SKM-1 (cell line): ENCODE data around the gene EXOC6.
"Not testable (repeated sequence)": the region's sequence is repeated elsewhere in the genome, so short reads cannot be mapped to it uniquely, and the experiment has no call there.

Experiments
- DNase-seq: peaks from one replicate; lab custom pipeline; 2025; ENCODE audit not compliant: unreplicated experiment; lab: John Stamatoyannopoulos, UW

EXOC6 gene

DNA sequence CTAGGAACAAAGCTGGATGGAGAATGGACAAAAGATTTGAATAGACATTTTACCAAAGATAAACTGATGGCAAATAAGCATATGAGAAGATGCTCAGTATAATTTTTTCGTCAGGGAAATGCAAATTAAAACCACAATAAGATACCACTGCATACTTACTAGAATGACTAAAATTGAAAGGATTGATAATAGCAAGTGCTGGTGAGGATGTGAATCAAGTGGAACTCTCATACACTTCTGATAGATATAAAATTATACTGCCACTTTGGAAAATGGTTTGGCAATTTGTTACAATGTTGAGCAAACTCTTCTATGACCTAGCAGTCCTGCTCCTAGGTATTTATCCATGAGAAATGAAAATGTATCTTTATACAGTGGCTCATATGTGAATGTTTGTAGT is 83.3 kb downstream of the EXOC6 start:
- DNase-seq, result no peak

DNA sequence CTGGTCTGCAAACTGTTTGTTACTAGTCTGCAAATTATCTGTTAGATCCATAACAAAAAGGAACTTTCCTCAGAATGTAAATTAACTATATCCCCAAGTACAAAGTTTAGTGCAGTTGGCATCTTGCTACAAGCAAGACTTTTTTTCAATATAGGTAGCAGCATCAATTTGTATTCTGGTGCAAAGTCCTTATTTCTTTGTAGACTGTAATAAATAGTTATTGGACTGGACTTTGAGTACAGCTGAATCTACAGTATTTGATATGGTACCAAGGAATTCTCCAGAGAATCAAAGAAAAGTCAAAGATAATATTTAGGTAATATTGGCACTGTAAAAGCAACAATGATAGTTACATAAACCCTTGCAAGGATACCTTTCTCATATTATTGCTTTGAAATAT is 89.6 kb downstream of the EXOC6 start:
- DNase-seq, result no peak

DNA sequence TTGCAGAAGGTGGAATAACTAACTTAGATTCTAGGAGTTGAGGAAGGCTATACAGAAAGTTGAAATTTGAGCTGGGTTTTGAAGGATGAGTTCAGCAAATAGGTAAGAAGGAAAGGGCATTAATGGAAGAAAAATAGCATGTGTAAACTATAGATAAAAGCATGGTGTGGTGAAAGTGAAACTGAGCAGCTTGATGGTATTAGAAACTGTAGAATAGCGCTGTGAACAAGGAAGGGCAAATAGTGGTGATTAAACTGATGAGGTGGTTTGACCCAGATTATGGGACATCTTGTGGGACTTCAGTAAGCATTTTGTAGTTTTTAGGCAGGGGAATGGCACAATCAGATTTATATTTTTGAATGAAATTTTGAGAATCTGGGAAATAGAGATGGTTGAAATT is 90.5 kb downstream of the EXOC6 start:
- DNase-seq, result no peak

DNA sequence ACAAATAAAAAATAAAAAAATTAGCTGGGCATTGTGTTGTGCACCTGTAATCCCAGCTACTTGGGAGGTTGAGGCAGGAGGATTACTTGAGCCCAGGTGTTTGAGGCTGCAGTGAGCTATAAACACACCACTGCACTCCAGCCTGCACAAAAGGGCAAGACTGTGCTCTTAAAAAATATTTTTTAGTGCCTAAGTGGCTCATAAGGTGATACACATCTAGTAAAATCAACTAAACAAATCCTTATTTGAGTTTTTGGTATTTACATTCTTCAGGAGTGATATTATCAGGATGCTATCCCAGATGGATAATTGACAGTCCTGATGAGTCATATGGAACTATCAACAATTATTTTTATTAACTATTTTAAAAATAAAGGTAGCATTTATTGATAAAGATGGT is 93.9 kb downstream of the EXOC6 start:
- no peak for DNase-seq

DNA sequence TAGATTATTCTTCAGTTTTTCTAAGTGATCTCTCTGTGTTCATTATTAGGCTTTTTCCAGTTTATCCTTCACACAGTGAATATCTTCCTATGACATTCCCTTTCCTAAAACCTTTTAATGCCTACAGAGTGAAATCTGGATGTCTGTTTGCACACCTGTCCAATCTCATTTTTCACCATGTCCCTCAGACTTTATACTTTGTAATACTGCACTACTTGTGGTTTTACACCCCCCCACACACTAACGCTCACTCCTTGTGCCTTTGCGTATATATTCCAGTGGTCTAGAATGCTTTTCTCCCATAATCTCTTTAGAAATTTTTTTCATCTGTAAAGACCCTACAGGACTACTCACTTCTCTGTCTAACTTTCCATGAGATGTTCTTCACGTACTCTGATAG is 98.2 kb downstream of the EXOC6 start:
- DNase-seq, result no peak

DNA sequence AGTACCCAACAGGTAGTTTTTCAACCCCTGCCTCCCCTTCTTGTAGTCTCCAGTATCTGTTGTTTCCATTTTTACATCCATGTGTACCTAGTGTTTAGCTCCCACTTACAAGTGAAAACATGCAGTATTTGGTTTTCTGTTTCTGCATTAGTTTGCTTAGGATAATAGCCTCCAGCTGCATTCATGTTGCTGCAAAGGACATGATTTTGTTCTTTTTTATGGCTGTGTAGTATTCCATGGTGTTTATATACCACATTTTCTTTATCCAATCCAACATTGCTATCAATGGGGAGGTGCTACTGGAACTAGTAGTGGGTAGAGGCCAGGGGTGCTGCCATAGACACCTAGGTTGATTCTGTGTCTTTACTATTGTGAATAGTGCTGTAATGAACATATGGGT is 104.3 kb downstream of the EXOC6 start:
- not testable (repeated sequence) for DNase-seq

DNA sequence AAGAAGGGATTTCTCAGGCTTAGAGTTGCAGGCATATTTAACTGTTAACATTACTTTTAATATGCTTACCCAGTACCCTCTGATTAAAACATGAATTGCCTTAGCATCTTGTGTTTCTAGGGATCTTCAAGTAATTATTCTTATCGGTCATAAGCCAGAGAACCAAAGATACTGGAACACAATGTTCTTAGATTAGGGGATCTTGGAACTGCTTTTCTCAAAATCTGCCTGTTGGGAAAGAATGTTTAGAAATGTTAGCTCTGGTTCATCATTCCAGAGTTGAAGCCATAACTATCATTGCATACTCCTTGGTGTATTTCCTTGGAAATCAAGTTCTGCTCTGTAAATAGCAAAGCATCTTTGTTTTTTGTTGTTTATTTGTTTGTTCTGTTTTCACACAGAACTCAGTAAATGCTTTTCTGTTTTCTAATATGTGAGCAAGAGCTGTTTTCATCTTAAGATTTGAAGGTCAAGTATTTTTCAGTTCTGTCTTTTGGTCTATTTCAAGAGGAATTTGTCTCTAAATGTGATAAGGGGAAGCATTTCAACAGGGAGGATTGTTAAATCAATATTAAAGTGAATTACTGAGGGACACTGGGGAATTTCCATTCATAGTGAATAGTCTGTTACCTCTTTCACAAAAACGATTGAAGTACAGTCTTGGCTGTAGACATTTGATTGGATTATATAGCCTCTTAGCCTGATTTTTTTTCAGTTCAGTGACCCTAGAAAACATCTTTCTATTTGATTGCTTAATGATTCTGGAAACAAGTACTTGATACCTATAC is 109.1 kb downstream of the EXOC6 start:
- DNase-seq, result no peak

DNA sequence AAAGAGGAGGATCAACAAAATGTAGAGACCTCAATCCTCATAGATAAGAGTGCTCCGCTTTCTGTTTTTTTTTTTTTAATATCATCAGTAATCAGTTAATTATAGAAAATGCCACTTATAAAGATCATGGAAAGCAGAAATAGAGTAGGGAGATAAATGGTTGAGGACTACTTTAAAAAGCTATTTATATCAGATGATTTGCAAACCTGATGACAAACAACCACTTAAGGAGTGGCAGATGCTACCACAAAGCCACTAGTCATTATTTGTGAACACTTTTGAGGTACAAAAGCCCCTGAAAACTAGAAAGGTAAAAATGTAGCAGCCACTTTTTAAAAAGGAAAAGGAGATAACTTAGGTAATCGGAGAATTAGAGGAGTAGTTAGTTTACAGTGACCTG is 113.3 kb downstream of the EXOC6 start:
- no peak for DNase-seq

DNA sequence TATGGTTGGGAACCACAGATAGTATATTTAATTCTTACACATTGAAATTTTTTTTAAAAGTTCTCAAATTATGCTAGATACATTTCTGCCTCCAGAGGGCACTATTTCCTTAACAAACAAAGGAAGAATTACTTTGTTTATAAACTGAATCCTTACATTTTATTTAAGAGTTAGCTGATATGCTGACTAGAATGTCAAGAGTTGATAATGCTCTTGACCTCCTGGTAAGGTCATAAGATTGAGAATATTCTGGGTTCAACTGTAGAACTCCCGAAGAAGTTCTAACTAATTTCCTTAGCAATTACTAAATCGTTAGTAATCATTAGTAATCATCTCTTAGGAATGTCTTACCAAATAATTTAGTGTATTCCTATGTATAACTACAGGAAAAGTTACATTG is 117.0 kb downstream of the EXOC6 start:
- peak; percentile 12 for DNase-seq

DNA sequence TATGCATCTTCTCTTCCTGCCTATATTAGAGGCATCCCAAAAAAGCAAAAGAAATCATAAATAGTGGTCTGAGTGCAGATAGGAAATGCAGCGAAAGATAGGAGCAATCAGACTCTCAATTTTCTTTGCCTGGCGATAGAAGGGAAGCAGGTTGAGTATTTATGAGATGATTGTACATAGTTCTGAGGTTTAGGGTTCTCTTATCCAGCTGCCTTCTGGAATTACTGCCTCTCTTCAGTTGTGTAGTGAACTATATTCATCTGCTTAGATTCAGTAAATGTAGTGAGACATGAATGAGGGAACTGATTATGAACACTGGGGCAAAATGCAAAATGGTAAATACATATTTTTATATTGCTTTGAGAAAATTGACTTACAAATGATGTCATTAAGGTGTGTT is 119.3 kb downstream of the EXOC6 start:
- DNase-seq, result no peak

DNA sequence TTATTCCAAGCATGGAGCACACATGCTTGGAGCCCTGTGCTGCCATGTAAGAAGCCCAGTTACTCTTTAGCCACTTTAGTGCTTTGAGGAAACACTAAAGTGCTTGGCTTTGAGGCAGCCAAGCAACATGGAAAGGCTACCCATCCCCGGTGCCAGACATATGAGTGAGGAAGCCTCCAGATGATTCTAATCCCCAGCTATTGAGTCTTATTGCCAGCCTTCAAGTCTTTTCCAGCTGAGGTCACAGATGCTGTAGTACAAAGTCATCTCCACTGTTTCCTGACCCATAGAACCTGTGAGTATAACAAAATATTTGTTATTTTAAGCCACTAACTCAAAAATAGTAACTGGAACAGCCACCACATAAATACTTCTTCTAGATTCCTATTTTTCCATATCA is 120.8 kb downstream of the EXOC6 start:
- no peak for DNase-seq

DNA sequence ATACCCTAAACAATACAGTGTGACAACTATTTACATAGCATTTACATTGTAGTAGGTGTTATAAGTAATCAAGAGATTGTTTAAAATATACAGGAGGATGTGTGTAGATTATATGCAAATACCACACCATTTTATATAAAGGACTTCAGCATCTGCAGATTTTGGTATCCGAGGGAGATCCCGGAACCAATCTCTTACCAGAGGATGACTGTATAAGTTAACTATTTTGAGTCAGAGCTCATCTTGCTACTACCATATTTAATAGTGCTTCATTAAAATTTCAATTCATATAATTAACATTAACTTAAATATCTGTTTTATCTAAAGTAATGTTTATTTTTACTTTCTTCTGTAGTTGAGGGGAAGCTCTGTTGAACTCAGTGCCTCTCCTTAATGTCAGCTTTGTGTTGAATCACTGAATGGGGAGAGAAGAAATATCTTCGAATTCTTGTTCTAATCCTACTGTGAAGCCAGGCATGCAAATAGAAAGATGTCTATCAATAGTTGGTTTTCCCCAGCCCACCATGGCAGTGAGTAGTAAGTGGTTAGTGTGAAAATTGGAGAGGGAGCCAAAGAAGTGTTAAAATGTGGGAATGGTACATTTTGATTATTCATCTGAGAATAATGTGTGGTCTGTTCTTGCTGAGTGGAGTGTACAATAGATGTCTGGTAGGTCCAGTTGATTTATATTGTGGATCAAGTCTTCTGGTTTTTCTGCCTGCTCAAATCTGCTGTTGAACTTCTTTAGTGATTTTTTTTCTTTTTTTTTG is 122.2 kb downstream of the EXOC6 start:
- DNase-seq, result no peak

DNA sequence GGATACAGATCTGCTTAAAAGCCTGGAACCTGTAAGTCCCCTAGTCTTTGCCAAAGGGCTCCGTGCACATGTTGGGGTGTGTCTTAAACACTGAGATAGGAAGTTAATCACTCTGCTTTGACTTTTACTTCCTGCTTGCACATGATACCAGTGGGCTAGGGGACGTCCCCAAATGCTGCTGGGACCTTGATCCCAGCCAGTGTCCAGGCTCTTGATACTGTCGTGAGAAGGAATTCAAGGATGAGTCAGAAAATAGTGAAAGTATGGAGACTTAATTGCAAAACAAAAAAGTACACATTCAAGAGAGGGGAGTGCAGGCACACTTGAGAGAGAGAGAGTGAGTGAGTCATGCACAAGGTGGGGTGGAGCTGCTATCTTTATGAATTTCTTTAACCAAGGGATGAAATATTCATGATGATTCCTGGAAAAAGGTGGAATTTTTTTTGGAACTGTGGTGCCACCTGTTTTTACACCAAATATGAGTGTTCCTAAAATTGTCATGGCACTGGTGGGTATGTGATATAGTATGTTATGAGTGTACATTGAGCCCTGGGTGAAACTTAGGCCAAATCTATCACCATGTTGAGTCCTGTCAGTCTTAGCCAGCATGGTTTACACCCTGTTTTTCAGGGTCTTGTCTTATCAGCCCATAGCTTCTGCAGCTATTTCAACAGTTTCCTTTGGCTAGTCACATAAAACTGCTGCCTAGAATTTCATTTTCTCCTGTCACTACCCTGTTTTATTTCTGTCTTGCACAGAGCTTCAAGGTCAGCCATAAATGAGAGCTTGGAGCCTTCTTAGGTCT is 123.9 kb downstream of the EXOC6 start:
- DNase-seq, result no peak

DNA sequence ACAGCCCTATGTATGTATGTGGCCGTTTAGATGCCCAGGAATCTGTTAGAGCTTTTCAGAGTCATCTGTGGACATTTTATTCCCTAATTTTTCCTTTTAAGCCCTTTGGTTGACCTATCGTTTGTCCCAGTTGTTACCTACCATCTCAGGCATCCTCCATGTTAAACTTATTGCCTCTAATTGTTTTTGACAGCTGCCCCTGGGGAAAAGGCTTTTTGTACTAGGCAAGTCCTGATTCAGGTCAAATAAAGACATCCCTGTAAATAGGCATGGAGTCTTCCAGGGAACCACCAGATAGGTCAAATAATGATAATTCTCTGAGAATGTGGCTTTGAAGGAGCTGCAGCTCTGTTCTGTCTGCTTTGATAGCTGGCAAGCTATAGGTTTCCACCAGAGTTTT is 124.6 kb downstream of the EXOC6 start:
- DNase-seq, result no peak

DNA sequence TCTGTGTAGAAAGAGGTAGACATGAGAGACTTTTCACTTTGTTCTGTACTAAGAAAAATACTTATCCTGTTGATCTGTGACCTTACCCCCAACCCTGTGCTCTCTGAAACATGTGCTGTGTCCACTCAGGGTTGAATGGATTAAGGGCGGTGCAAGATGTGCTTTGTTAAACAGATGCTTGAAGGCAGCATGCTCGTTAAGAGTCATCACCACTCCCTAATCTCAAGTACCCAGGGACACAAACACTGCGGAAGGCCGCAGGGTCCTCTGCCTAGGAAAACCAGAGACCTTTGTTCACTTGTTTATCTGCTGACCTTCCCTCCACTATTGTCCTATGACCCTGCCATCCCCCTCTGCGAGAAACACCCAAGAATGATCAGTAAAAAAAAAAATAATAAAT is 128.0 kb downstream of the EXOC6 start:
- not testable (repeated sequence) for DNase-seq

DNA sequence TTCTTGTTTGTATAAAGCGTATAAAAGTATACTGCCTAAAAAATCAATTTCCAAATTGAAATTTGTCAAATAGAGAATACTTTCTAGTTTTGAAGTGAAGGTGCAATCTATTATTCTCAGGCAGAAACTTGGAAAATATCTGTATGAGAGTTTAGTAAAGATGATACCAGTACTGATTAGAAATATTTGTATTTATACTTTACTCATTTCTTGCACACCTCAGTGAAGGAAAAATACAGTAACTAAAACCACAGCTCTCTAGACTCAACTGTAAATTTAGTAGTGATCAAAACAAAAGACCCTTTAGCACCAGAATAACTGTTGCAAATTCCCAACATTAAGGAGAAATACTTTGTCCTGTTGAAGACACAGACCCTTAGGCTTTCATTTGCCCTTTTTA is 140.9 kb downstream of the EXOC6 start:
- no peak for DNase-seq

DNA sequence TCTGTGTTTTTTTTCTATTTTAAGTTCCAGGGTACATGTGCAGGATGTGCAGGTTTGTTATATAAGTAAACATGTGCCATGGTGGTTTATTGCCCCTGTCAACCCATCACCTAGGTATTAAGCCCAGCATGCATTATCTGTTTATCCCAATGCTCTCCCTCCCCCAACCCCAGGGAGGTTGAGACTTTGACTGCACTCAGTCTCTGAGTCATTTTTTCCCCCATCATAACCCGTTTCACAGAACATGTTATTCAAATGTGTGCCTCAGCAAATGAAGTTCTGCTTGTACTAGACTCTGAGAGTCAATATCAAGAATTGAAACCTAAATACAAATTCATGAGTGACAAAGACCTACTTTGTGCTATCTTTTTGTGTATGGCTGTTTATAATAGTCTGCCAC is 142.3 kb downstream of the EXOC6 start:
- no peak for DNase-seq

DNA sequence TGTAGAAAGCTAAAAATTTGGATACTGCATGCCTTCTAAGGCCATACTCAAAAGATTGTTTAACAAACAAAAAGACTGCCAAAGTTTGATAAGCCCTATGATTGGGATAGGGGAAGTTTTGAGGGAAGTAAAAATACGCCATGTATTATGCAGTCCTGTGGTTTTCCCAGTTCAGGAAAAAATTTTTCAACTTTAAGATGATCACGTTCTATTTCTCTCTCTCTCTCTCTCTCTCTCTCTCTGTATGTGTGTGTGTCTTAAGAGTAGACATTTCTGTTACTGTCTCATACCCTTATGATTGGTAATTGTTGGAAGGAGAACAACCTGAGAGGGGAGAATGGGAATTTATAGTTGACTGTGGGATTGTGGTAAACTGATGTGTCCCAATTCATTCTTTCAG is 143.2 kb downstream of the EXOC6 start:
- DNase-seq, result no peak

DNA sequence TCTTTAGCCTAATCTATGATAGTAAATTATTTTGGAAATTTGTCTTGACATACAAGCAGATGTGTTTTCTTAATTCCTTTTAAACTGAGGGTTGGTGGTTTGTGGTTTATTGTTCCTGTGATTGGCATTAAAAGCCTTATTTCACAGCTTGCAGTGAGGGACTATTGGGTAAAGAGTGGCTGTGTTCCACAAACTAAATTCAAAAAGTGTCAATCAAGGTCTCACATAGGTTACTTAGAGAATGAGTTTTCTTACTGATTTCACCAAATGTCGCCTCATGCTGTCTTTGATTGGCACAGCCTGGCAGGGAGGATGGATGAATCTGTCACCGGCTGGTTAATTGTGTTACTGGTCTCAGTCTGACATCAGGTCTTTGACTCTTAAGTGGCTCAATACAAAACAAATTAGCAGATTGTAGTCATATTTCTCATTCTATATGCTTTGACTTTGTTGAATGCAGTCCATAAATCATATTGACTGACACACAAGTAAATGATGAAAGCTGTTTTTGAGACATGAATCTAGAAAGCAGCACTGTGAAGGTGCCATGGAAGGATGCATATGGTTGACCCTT is 145.5 kb downstream of the EXOC6 start:
- no peak for DNase-seq

DNA sequence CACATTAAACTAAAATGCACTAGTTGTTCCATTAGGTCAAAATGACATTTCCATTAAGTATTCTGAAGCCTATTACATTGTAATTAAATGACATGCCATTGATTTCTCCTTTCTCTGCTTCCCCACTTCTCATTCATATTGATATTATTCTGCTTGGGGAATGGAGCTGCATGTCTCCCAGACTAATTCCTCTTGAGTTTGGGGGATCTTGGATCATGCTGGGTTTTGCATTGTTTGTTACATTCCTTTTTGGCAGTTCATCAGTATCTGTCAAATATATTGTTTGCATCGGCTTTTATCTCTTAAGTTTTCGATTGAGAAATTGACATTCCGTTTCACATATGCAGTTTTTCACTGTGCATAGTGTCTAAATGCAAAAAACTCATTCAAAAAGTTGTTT is 147.2 kb downstream of the EXOC6 start:
- no peak for DNase-seq

DNA sequence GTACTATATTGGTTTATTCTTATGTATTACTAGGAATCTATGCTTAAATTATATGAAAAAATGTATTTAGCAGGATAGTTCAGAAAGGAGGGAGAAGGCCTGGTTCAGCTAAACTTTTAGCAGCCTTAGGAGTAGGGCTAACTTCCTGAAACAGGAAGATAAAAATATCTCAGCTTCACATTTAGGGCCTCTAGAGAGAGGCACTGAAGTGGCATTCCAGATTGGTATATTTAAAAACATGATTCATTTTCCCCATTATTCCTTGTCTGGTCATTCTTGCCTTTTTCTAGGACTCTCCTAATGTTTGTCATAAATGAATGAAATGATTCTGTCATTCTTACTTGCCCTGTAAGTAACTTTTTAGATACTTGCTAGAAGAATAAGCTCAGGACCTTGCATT is 149.3 kb downstream of the EXOC6 start:
- DNase-seq, result no peak
